Measurements from ENCODE around the gene AP3S2. TPM values are rescaled to one million over a fixed set of nuclear protein-coding genes. Genes with fewer than 3 reads are reported as not detected.

Gene AP3S2
- total and polyA plus RNA-seq, 7 donors, result 18.0 to 74.3 (median 44.7) TPM

DNA sequence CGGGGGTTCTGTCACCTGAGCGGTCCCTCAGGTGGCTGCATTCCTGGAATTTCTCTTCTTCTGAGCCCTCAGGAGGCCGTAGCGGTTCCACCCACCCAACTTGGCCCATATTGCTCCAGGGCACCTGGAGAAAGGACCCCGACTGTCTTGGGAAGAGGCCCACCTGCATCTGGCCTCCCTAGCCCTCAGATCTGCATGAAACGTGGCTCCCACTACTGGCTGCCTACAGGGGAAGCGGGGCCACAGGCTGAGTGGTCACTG is 69.3 kb downstream of the AP3S2 start:
- no peak for DNase-seq
- Histone ChIP-seq H3K9me3 (no peaks in the 10 kb centered on the region), H3K27me3 (ENCODE audit: insufficient read depth in 3 of 3, low read length in 2 of 3) (peaks cover 0 to 18% (median 0%) of the 10 kb centered on the region in 3 donors), H3K4me3 (no peak overlapping the region), H3K27ac (no peak overlapping the region), H3K4me1 (peaks cover 12% of the 10 kb centered on the region), H3K36me3 (ENCODE audit: insufficient read depth in 1 of 2, low read depth in 1 of 2) (no peaks in the 10 kb centered on the region)
- TF ChIP-seq, protein P1, sequence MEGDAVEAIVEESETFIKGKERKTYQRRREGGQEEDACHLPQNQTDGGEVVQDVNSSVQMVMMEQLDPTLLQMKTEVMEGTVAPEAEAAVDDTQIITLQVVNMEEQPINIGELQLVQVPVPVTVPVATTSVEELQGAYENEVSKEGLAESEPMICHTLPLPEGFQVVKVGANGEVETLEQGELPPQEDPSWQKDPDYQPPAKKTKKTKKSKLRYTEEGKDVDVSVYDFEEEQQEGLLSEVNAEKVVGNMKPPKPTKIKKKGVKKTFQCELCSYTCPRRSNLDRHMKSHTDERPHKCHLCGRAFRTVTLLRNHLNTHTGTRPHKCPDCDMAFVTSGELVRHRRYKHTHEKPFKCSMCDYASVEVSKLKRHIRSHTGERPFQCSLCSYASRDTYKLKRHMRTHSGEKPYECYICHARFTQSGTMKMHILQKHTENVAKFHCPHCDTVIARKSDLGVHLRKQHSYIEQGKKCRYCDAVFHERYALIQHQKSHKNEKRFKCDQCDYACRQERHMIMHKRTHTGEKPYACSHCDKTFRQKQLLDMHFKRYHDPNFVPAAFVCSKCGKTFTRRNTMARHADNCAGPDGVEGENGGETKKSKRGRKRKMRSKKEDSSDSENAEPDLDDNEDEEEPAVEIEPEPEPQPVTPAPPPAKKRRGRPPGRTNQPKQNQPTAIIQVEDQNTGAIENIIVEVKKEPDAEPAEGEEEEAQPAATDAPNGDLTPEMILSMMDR (IDR thresholded peaks at IDR 0.05), result no peak
- intact Hi-C loops (cut with DNase I), result no loop called here
- no peak for ATAC-seq
- WGBS, 3 donors, result 80 to 83% (median 82%) methylated on average over 6 to 7 of the region's 7 CpGs

DNA sequence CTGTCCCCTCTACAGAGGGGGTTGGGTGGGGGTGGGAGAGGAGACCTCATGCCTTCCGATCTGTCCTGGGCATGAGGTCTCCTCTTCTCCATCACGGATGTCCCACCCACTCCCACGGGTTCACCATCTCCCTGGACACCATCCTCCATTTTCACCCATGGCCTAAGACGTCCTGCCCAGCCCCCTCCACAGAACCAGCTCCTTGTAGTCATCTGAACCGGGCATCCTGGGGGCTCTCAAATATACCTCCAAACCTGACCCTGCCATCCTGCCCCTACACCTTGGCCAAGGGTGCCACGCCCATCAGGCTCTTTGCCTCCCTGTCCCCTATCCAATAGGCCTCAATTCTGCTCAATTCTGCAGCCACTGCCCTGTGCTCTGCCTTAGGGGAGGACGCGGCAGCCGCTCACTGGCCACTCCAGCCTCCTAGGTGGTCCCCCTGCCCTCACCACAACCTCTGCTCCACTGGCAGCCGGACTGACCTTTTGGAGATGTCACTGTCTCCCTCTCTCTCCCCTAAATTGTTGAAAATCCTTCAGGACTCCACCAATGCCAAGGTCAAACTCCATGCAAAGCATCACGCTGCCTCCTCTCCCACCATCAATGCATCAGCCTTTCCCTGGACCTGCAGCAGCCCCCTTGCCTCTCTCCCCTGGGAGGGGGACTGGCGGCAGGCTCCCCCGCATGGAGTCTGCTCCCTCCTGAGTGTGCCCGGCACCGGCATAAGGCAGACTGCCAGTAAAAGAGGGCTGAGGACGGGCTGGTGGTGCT is 69.8 kb downstream of the AP3S2 start:
- TF ChIP-seq, protein P1 (IDR thresholded peaks at IDR 0.05), result no peak
- Histone ChIP-seq H3K9me3 (no peaks in the 10 kb centered on the region), H3K4me1 (peaks cover 12% of the 10 kb centered on the region)

DNA sequence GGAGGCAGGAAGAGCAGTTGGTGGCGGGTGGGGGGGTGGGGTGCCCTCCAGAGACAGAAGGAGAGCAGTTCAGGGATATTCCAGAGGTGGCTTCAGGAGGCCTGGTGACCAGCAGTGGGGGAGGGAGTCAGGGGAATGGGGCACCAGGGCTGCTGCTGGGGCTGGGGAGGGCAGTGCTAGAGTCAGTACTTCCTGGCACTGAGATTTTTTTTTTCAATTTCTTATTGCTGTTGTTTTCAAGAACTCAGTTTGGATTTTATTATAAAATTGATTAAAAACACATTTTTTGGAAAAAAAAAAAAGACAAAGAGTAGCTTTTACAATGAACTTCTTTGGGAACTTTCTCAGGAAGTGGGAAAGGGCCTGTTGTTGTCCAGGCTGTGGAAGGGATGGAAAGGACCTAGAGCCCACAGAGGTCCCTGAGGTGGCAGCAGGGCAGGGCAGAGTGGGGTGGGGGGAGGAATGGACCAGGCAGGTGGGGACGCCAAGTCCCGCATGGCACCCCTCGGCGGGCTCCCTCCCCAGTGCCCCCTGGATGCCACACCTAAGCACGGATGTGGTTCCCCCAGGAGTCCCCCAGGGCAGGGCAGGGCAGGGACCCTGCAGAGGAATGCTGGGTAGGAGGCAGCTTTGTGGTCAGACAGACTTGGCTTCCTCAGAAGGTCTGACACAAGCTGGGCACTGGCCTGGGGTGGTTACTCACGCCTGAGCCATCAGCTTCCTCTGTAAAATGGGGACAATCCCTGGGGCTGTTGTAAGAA is 70.7 kb downstream of the AP3S2 start:
- DNase-seq, result no peak

More for the DNA sequence above, 69.8 kb downstream of the AP3S2 start:
- peaks cover 0 to 24% (median 0%) of the 10 kb centered on the region in 3 donors for H3K27me3 ChIP-seq (ENCODE audit: insufficient read depth in 3 of 3, low read length in 2 of 3)
- DNase-seq (no peak), ATAC-seq (no peak)
- 83 to 88% (median 84%) methylated on average over 16 of the region's 16 CpGs for WGBS, 3 donors
- no peak overlapping the region for H3K27ac ChIP-seq
- no peak overlapping the region for H3K4me3 ChIP-seq
- intact Hi-C loops (cut with DNase I), result no loop called here
- no peaks in the 10 kb centered on the region for H3K36me3 ChIP-seq (ENCODE audit: insufficient read depth in 1 of 2, low read depth in 1 of 2)

DNA sequence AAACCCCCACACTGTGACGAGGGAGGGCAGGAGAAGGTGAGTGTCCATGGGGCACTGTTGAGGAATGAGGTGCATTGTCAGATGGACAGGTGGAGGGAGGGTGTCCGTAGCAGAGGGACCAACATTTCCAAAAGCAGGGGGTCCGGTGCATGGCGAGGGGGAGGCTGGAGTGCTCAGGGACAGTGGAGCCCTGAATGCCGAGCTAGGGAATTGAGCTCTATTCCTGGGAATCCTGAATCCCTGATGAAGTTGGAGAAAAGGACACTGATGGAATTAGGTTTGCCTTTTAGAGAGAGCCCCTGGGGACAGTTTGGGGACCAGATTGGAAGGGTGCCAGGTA is 71.2 kb downstream of the AP3S2 start:
- WGBS, 3 donors, result 74 to 83% (median 74%) methylated on average over 5 of the region's 5 CpGs
- DNase-seq, result no peak
- Histone ChIP-seq H3K9me3 (no peaks in the 10 kb centered on the region), H3K27me3 (ENCODE audit: insufficient read depth in 3 of 3, low read length in 2 of 3) (peaks cover 0 to 26% (median 0%) of the 10 kb centered on the region in 3 donors), H3K4me3 (no peak overlapping the region), H3K4me1 (no peaks in the 10 kb centered on the region), H3K27ac (no peak overlapping the region), H3K36me3 (ENCODE audit: insufficient read depth in 1 of 2, low read depth in 1 of 2) (no peaks in the 10 kb centered on the region)
- TF ChIP-seq, protein P1 (IDR thresholded peaks at IDR 0.05), result no peak
- intact Hi-C loops (cut with DNase I), result no loop called here
- ATAC-seq, result no peak

More for the DNA sequence above, 70.7 kb downstream of the AP3S2 start:
- Histone ChIP-seq H3K27ac (no peak overlapping the region), H3K9me3 (no peaks in the 10 kb centered on the region), H3K36me3 (ENCODE audit: insufficient read depth in 1 of 2, low read depth in 1 of 2) (no peaks in the 10 kb centered on the region), H3K27me3 (ENCODE audit: insufficient read depth in 3 of 3, low read length in 2 of 3) (peaks cover 0 to 26% (median 0%) of the 10 kb centered on the region in 3 donors), H3K4me3 (no peak overlapping the region), H3K4me1 (peaks cover 4% of the 10 kb centered on the region)
- ATAC-seq, result peak in 1 of 4 donors; percentile 24
- WGBS, 3 donors, result 68 to 75% (median 68%) methylated on average over 5 to 7 of the region's 7 CpGs
- TF ChIP-seq, protein P1 (IDR thresholded peaks at IDR 0.05), result no peak
- intact Hi-C loops (cut with DNase I), result no loop called here

Data from psoas muscle (tissue), 8 donors.